DLD1 (cell line): ENCODE results near the gene WDR46.

Experiments used
- in situ Hi-C: cut with HindIII; loops from 2 replicates; pipeline ENCODE4 v1.10.0; 2017; ENCODE audit warnings: low sequenced_read_pairs

The WDR46 gene

GRCh38 chr6:33313709-33314514 is 24.9 kb upstream of the WDR46 start, which contains the start of gene TAPBP:
TSS of gene TAPBP (minus strand) at chr6:33314078. CDS start at chr6:33314041, 37 bp downstream.
- in situ Hi-C loops: no loop called here

GRCh38 chr6:33313105-33313708 is 24.2 kb upstream of the WDR46 start:
- in situ Hi-C loops: no loop called here

- in situ Hi-C loops: no loop called here
Observed at GRCh38 chr6:33312361-33313104, 23.5 kb upstream of the WDR46 start.

- in situ Hi-C loops: no loop called here
Observed at GRCh38 chr6:33306356-33306755, 17.3 kb upstream of the WDR46 start.

GRCh38 chr6:33305052-33305451 is 16.0 kb upstream of the WDR46 start:
- in situ Hi-C loops: no loop called here

GRCh38 chr6:33304216-33304615 is 15.2 kb upstream of the WDR46 start:
- in situ Hi-C loops: no loop called here

- in situ Hi-C loops: no loop called here
Observed at GRCh38 chr6:33301877-33302276, 12.8 kb upstream of the WDR46 start.

GRCh38 chr6:33299237-33299944 is 10.4 kb upstream of the WDR46 start:
- in situ Hi-C loops: no loop called here

GRCh38 chr6:33298773-33299236 is 9.8 kb upstream of the WDR46 start, which contains the start of gene RGL2:
TSS of gene RGL2 (minus strand) at chr6:33298942. CDS start at chr6:33298610, 332 bp downstream.
- in situ Hi-C loops: no loop called here

GRCh38 chr6:33297956-33298772 is 9.1 kb upstream of the WDR46 start:
- in situ Hi-C loops: no loop called here

GRCh38 chr6:33297406-33297955 is 8.4 kb upstream of the WDR46 start:
- in situ Hi-C loops: no loop called here

- in situ Hi-C loops: no loop called here
Observed at GRCh38 chr6:33296797-33297405, 7.9 kb upstream of the WDR46 start.

- in situ Hi-C loops: no loop called here
Observed at GRCh38 chr6:33295621-33296369, 6.8 kb upstream of the WDR46 start.

GRCh38 chr6:33294086-33294823 is 5.2 kb upstream of the WDR46 start:
- in situ Hi-C loops: no loop called here

GRCh38 chr6:33292996-33293682 is 4.1 kb upstream of the WDR46 start:
- in situ Hi-C loops: no loop called here

GRCh38 chr6:33290459-33290858 is 1.4 kb upstream of the WDR46 start:
- in situ Hi-C loops: no loop called here

- in situ Hi-C loops: no loop called here
Observed at GRCh38 chr6:33289784-33290315, 811 bp upstream of the WDR46 start.
